Gastrocnemius medialis (tissue), 4 donors: ENCODE measurements around the gene NDUFB10. TPM values are rescaled to one million over a fixed set of nuclear protein-coding genes. Genes with fewer than 3 reads are reported as not detected.

ENCODE experiments used
- ATAC-seq, 2 donors: fragments of 150-250 bp; one replicate each; pipeline ENCODE4 v1.9.1; 2016
- DNase-seq, 2 donors: peaks; one replicate each; pipeline ENCODE4 v3.0.0-alpha.2; 2019
- H3K27ac ChIP-seq, 4 donors: fragments of 200-600 bp; sonication (generic); 1 replicate in 1 of 4; 2 replicates in 3 of 4; pipeline ENCODE4 v1.5.1; 2016 to 2018; ENCODE audit warnings: mild to moderate bottlenecking in 2 of 4, moderate library complexity in 1 of 4
- H3K27me3 ChIP-seq, 3 donors: fragments of 200-600 bp; sonication (generic) in 2 of 3; 1 replicate in 1 of 3; 2 replicates in 2 of 3; pipeline versions ENCODE4 v1.5.1 to v1.6.0; 2016 to 2019; ENCODE audit warnings: mild to moderate bottlenecking in 1 of 3, moderate library complexity in 1 of 3
- H3K36me3 ChIP-seq, 2 donors: fragments of 200-600 bp; sonication (generic) in 1 of 2; one replicate each; pipeline ENCODE4 v1.5.1; 2017 to 2018
- H3K4me1 ChIP-seq, 2 donors: fragments of 200-600 bp; sonication (generic) in 1 of 2; one replicate each; pipeline ENCODE4 v1.5.1; 2016 to 2017; ENCODE audit warnings: mild to moderate bottlenecking in 2 of 2
- H3K4me3 ChIP-seq, 4 donors: fragments of 200-600 bp; sonication (generic) in 3 of 4; 1 replicate in 1 of 4; 2 replicates in 3 of 4; pipeline ENCODE4 v1.5.1; 2016 to 2019; ENCODE audit warnings: mild to moderate bottlenecking in 2 of 4
- H3K9me3 ChIP-seq, 3 donors: fragments of 200-600 bp; sonication (generic) in 2 of 3; 1 replicate in 1 of 3; 2 replicates in 2 of 3; pipeline ENCODE4 v1.5.1; 2016 to 2019
- POLR2A ChIP-seq, 2 donors: fragments of 450-650 bp; IDR thresholded peaks; one replicate each; pipeline ENCODE4 v1.6.1; 2017; ENCODE audit warnings: antibody characterized with exemption in 2 of 2, mild to moderate bottlenecking in 2 of 2, moderate library complexity in 2 of 2
- in situ Hi-C, 4 donors: fragments of 200-750 bp; cut with MboI; loops; one replicate each; pipeline versions ENCODE4 v1.15.0 to v1.8.0; 2017; ENCODE audit warnings: low sequenced_read_pairs in 4 of 4
- intact Hi-C: fragments of 100-400 bp; cut with DNase I; formaldehyde crosslinking; loops from one replicate; pipeline ENCODE4 v1.15.1; 2023; ENCODE audit warnings: low total_unique reads
- total RNA-seq, 4 donors: library from RNA; depleted of rRNA; stranded (reverse); fragments of >200 nt; gene quantifications; one replicate each; pipeline versions ENCODE4 v1.1.0 to v1.2.3, GENCODE V29; 2016
- TF ChIP-seq, protein P1 (sequence below), 5 experiments: fragments of 450-650 bp in 3 of 5; fragments of 200-600 bp in 2 of 5; sonication (generic) in 2 of 5; IDR thresholded peaks in 4 of 5; conservative IDR thresholded peaks in 1 of 5; 1 replicate in 4 of 5; 2 replicates in 1 of 5; pipeline ENCODE4 v1.5.1; 2016 to 2019; ENCODE audit warnings: antibody characterized with exemption in 5 of 5, mild to moderate bottlenecking in 3 of 5, moderate library complexity in 3 of 5

NDUFB10 gene
- total RNA-seq, 4 donors from 2014 or later, result 530 to 1,014 (median 743) TPM

DNA sequence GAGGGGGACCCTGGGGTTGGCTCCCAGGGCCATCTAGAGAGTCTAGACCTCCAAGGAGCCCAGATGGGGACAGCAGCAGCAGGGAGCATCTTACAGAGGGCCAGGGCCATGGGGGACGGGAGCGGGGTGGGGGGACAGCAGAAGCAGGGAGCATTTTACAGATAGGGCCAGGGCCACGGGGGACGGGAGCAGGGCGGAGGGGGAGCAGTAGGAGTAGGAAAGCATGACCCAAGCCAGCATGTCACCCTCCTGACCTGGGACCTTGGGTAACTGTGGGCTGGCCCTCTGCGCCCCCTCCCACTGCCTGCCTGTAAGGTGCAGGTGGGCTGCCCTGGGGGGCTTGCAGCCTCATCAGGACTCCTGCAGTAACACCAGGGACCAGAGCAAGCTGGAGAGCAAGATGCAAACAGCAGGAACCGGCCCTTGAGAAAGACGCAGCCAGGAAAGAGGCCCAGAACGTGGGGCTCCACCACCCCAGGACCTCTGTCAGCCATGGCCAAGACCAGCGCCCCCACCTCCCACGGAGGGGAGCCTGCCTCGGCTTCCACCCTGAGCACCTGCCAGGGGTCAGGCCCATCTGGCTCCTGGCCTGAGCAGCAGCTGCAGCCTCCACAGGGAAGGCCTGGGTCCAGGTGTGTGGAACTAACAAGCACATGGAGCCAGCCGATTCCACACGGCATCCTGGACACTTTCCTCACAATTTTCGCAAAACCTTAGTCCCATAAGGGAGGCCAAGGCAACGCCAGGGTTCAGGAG lies 47.9 kb downstream of the NDUFB10 start:
- no peak for TF ChIP-seq POLR2A (IDR thresholded peaks at IDR 0.05)
- TF ChIP-seq, protein P1, sequence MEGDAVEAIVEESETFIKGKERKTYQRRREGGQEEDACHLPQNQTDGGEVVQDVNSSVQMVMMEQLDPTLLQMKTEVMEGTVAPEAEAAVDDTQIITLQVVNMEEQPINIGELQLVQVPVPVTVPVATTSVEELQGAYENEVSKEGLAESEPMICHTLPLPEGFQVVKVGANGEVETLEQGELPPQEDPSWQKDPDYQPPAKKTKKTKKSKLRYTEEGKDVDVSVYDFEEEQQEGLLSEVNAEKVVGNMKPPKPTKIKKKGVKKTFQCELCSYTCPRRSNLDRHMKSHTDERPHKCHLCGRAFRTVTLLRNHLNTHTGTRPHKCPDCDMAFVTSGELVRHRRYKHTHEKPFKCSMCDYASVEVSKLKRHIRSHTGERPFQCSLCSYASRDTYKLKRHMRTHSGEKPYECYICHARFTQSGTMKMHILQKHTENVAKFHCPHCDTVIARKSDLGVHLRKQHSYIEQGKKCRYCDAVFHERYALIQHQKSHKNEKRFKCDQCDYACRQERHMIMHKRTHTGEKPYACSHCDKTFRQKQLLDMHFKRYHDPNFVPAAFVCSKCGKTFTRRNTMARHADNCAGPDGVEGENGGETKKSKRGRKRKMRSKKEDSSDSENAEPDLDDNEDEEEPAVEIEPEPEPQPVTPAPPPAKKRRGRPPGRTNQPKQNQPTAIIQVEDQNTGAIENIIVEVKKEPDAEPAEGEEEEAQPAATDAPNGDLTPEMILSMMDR (IDR thresholded peaks at IDR 0.05 in 4 of 5, conservative IDR thresholded peaks at IDR 0.05 in 1 of 5), result no peak
- in situ Hi-C loops, result no loop called here
- peaks cover 0 to 11% of the 10 kb centered on the region in 2 donors for H3K36me3 ChIP-seq
- H3K9me3 ChIP-seq, result no peaks in the 10 kb centered on the region
- no peak for ATAC-seq
- H3K27ac ChIP-seq, result peak overlapping the region in 1 of 4 donors; percentile 37
- DNase-seq, result no peak
- peaks cover 52 to 64% of the 10 kb centered on the region in 2 donors for H3K4me1 ChIP-seq
- intact Hi-C loops, result loop anchor here (5.0 to 10.0 kb wide), 2 partner anchors 260 to 528 kb away; partner anchors contain the start of genes CEMP1, PDPK1 and RNPS1
- H3K4me3 ChIP-seq, result peak overlapping the region in 2 of 4 donors; percentile 38 to 78
- no peaks in the 10 kb centered on the region for H3K27me3 ChIP-seq

DNA sequence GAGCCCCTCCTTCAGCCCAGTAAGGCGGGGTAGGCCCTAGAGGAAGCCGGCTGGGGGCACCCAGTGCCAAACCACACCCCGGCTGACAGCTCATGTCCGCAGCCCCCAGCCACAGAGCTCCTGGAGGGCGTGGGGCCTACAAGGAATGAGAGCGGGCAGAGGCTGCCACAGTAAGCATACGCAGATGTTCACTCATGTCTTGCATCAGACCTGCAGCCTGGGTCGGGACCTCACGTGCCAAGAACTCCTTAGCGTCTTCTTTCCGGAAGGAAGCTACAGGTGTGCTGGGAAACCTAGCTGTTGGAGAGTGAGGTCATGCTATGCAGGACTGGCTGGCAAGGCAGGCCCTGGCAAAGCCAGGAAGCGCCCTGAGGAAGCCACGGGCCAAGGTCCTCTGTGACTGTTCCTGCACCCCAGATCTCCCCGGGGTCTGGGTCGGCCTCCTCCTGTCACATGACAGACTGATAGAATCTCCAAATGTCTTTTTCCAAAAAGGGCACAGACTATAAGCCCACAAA lies 48.7 kb downstream of the NDUFB10 start:
- intact Hi-C loops (loop anchor here (5.0 to 10.0 kb wide), 2 partner anchors 259 to 527 kb away; partner anchors contain the start of genes CEMP1, PDPK1 and RNPS1), in situ Hi-C loops (no loop called here)
- H3K27me3 ChIP-seq, result no peaks in the 10 kb centered on the region
- TF ChIP-seq, protein P1 (IDR thresholded peaks at IDR 0.05 in 4 of 5, conservative IDR thresholded peaks at IDR 0.05 in 1 of 5), result no peak
- TF ChIP-seq POLR2A (IDR thresholded peaks at IDR 0.05), result no peak
- peak overlapping the region in 2 of 4 donors; percentile 76 to 99 for H3K27ac ChIP-seq
- peaks cover 0 to 3% of the 10 kb centered on the region in 2 donors for H3K36me3 ChIP-seq
- ATAC-seq (no peak), DNase-seq (peak in 1 of 2 donors; percentile 45)
- H3K9me3 ChIP-seq, result no peaks in the 10 kb centered on the region
- H3K4me3 ChIP-seq, result peak overlapping the region in 3 of 4 donors; percentile 63 to 78 (median 76)
- peaks cover 52 to 64% of the 10 kb centered on the region in 2 donors for H3K4me1 ChIP-seq

DNA sequence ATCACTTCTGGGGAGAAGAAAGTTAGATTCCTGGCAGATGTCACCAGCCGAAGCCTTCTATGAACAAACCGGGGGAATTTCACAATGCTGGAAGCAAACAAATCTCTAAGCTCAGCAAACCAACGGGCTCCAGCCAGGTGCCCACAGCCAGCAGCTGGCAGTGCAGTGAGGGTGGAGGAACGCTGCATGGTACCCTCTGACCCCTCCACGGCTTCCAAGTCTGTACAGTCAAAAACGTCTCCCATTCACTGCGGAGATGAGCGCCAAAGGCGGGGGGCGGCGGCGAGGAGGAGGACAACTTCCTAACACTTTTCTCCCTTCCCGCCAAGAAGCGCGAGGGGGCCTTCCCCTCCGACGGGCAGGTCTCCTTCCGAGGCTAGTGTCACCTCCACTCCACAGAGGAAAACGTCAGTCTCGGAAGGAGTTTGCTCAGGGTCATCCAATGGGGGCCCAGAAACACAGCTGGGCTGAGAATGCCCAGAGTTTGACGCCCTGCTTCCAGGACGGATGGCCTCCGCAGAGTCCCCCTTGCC lies 49.4 kb downstream of the NDUFB10 start:
- DNase-seq (peak in 1 of 2 donors; percentile 41), ATAC-seq (no peak)
- no peaks in the 10 kb centered on the region for H3K9me3 ChIP-seq
- TF ChIP-seq, protein P1 (IDR thresholded peaks at IDR 0.05 in 4 of 5, conservative IDR thresholded peaks at IDR 0.05 in 1 of 5), result no peak
- TF ChIP-seq POLR2A (IDR thresholded peaks at IDR 0.05), result peak in 1 of 2 donors; percentile 34
- no peaks in the 10 kb centered on the region for H3K36me3 ChIP-seq
- intact Hi-C loops (loop anchor here (1.0 to 10.0 kb wide), 3 partner anchors 37 to 526 kb away; partner anchors contain the start of genes CEMP1, PDPK1 and RNPS1), in situ Hi-C loops (no loop called here)
- H3K27me3 ChIP-seq, result no peaks in the 10 kb centered on the region
- peak overlapping the region; percentile 76 to 99 (median 95) for H3K27ac ChIP-seq
- H3K4me1 ChIP-seq, result peaks cover 50 to 58% of the 10 kb centered on the region in 2 donors
- H3K4me3 ChIP-seq, result peak overlapping the region; percentile 63 to 89 (median 77)

DNA sequence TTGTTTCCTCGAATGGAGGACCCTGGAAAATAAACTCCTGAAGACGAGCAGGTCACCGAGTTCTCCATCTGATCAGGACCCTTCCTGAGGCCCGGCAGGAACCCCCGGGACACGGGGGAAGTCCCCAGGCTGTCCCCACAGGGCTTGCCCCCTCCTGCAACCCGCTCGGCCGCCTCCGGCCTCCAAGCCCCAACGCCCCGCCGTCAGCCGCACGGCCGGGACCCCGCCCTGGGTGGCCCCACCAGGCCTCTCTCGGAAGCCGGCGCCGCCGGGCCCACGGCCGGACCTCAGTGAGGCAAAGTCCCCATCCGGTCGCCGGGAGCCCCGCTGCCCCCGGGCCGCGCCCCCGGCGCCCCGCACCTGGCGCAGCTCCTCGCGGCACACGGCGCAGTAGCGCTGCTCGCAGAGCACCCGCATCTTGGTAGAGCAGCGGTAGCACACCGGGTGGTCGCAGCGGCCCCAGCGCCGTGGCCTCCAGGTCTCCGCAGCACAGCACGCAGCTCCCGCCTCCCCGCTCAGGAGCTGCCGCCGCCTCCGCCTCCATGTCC lies 49.9 kb downstream of the NDUFB10 start:
- Histone ChIP-seq H3K4me1 (peaks cover 44 to 54% of the 10 kb centered on the region in 2 donors), H3K9me3 (no peaks in the 10 kb centered on the region), H3K36me3 (no peaks in the 10 kb centered on the region), H3K27ac (peak overlapping the region; percentile 76 to 99 (median 95)), H3K4me3 (peak overlapping the region; percentile 63 to 89 (median 77)), H3K27me3 (no peaks in the 10 kb centered on the region)
- DNase-seq, result no peak
- in situ Hi-C loops, result no loop called here
- intact Hi-C loops, result loop anchor here (1.0 to 10.0 kb wide), 3 partner anchors 38 to 526 kb away; partner anchors contain the start of genes CEMP1, PDPK1 and RNPS1
- ATAC-seq, result peak; percentile 33 to 35
- no peak for TF ChIP-seq POLR2A (IDR thresholded peaks at IDR 0.05)
- TF ChIP-seq, protein P1 (IDR thresholded peaks at IDR 0.05 in 4 of 5, conservative IDR thresholded peaks at IDR 0.05 in 1 of 5), result no peak
